Measurements from ENCODE around the gene GCDH.
"Not testable (repeated sequence)": the region's sequence is repeated elsewhere in the genome, so short reads cannot be mapped to it uniquely, and the experiment has no call there.

GRCh38 chr19:12846613-12847012, 44.3 kb upstream of the GCDH start:
- TF ChIP-seq, protein P1, sequence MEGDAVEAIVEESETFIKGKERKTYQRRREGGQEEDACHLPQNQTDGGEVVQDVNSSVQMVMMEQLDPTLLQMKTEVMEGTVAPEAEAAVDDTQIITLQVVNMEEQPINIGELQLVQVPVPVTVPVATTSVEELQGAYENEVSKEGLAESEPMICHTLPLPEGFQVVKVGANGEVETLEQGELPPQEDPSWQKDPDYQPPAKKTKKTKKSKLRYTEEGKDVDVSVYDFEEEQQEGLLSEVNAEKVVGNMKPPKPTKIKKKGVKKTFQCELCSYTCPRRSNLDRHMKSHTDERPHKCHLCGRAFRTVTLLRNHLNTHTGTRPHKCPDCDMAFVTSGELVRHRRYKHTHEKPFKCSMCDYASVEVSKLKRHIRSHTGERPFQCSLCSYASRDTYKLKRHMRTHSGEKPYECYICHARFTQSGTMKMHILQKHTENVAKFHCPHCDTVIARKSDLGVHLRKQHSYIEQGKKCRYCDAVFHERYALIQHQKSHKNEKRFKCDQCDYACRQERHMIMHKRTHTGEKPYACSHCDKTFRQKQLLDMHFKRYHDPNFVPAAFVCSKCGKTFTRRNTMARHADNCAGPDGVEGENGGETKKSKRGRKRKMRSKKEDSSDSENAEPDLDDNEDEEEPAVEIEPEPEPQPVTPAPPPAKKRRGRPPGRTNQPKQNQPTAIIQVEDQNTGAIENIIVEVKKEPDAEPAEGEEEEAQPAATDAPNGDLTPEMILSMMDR (IDR thresholded peaks at IDR 0.05; ENCODE audit: low read length): not testable (repeated sequence)
- TF ChIP-seq EZH2 (optimal IDR thresholded peaks at IDR 0.05; ENCODE audit: low read depth, low read length); EZH2phosphoT487 (IDR thresholded peaks at IDR 0.05; ENCODE audit: low read length): not testable (repeated sequence)

Measured in MM.1S (cell line).